CD4-positive, alpha-beta T cell (primary cell): Measurements from ENCODE around the gene SMARCD1. TPM values are rescaled to one million over a fixed set of nuclear protein-coding genes. Genes with fewer than 3 reads are reported as not detected.

ENCODE experiments used
- ATAC-seq: fragments of 200-7000 bp; cut with Tn5 transposase; one replicate; pipeline ENCODE4 v1.10.0; 2022; ENCODE audit warnings: mild to moderate bottlenecking; ENCODE audit not compliant: poor library complexity
- CTCF ChIA-PET: fragments of 350-600 bp; sonication (Branson Sonifier 250); formaldehyde crosslinking; loops from one replicate; lab custom pipeline; 2021; ENCODE audit warnings: antibody characterized with exemption, inconsistent platforms; lab: Charles Lee
- POLR2A ChIA-PET: fragments of 350-600 bp; sonication (Branson Sonifier 250); formaldehyde crosslinking; loops from one replicate; lab custom pipeline; 2021; ENCODE audit warnings: antibody characterized with exemption, inconsistent platforms; lab: Charles Lee
- DNase-seq, 14 experiments: peaks; one replicate each; pipeline ENCODE4 v3.0.0-alpha.2; 2013 to 2020; ENCODE audit warnings: mixed read lengths in 2 of 14
- H3K27ac ChIP-seq, 2 donors: one replicate each; pipeline versions ENCODE4 v1.5.1 to v1.7.0; 2013; ENCODE audit warnings: low read length in 2 of 2, low read depth in 1 of 2, mild to moderate bottlenecking in 1 of 2
- H3K27me3 ChIP-seq, 2 experiments: 1 replicate in 1 of 2; 2 replicates in 1 of 2; pipeline versions ENCODE4 v1.6.1 to v1.7.0; 2013; ENCODE audit warnings: low read length in 2 of 2, control low read depth in 1 of 2, mild to moderate bottlenecking in 1 of 2, moderate library complexity in 1 of 2; ENCODE audit not compliant: insufficient read depth in 2 of 2, control insufficient read depth in 1 of 2
- H3K36me3 ChIP-seq: one replicate; pipeline ENCODE4 v1.6.1; 2013; ENCODE audit warnings: low read length, control low read depth; ENCODE audit not compliant: insufficient read depth
- H3K4me1 ChIP-seq: one replicate; pipeline ENCODE4 v1.6.1; 2013; ENCODE audit warnings: low read length, control low read depth; ENCODE audit not compliant: insufficient read depth
- H3K4me3 ChIP-seq: one replicate; pipeline ENCODE4 v1.5.1; 2013; ENCODE audit warnings: mild to moderate bottlenecking, low read length, moderate library complexity
- H3K9me3 ChIP-seq, 2 experiments: 1 replicate in 1 of 2; 2 replicates in 1 of 2; pipeline versions ENCODE4 v1.6.1 to v1.7.0; 2013; ENCODE audit warnings: low read length in 2 of 2, mild to moderate bottlenecking in 2 of 2, control low read depth in 1 of 2, moderate library complexity in 1 of 2; ENCODE audit not compliant: control insufficient read depth in 1 of 2, insufficient read depth in 1 of 2
- H3K27ac Mint-ChIP-seq: one replicate; pipeline ENCODE4 v1.8.0; 2020; ENCODE audit warnings: mixed read lengths
- H3K27me3 Mint-ChIP-seq: one replicate; pipeline ENCODE4 v1.8.0; 2021; ENCODE audit warnings: mixed read lengths
- H3K36me3 Mint-ChIP-seq: one replicate; pipeline ENCODE4 v1.8.0; 2021; ENCODE audit warnings: low read depth, mixed read lengths
- H3K4me1 Mint-ChIP-seq: one replicate; pipeline ENCODE4 v1.8.0; 2021; ENCODE audit warnings: low read depth, mixed read lengths
- H3K4me3 Mint-ChIP-seq: one replicate; pipeline ENCODE4 v1.8.0; 2020; ENCODE audit warnings: mild to moderate bottlenecking, mixed read lengths
- H3K9me3 Mint-ChIP-seq: one replicate; pipeline ENCODE4 v1.8.0; 2020; ENCODE audit warnings: mixed read lengths
- CTCF ChIP-seq: fragments of 200-600 bp; IDR thresholded peaks from one replicate; pipeline ENCODE4 v1.8.0; 2022; ENCODE audit warnings: antibody characterized with exemption, mild to moderate bottlenecking
- intact Hi-C, 2 experiments: fragments of 100-400 bp; cut with DNase I in 1 of 2; cut with micrococcal nuclease in 1 of 2; formaldehyde crosslinking; loops; one replicate each; pipeline versions ENCODE4 v1.15.1 to v1.9.0; 2023 to 2025; cut with DNase I, micrococcal nuclease
- total RNA-seq, 174 experiments: library from RNA in 2 of 174; stranded (reverse) in 2 of 174; gene quantifications; one replicate each; pipeline ENCODE4 v1.2.3 and lab custom pipeline; 2021 to 2026

Gene SMARCD1
- total RNA-seq, 2 experiments from 2014 or later: 78.9 to 80.0 TPM

- no peak for TF ChIP-seq CTCF
- Histone ChIP-seq H3K4me3 (no peak overlapping the region), H3K27me3 (peaks cover 30 to 42% of the 10 kb centered on the region in 2 experiments), H3K4me1 (peaks cover 5% of the 10 kb centered on the region), H3K36me3 (no peaks in the 10 kb centered on the region), H3K27ac (no peak overlapping the region), H3K9me3 (peaks cover 0 to 3% of the 10 kb centered on the region in 2 experiments)
- Mint-ChIP-seq H3K4me3 (no peak overlapping the region), H3K27ac (no peak overlapping the region), H3K36me3 (no peaks in the 10 kb centered on the region), H3K27me3 (peaks cover 68% of the 10 kb centered on the region), H3K4me1 (peaks cover 1% of the 10 kb centered on the region), H3K9me3 (no peaks in the 10 kb centered on the region)
- intact Hi-C loops: no loop called here
- DNase-seq: peak in 1 of 14 experiments; percentile 31
- ChIA-PET POLR2A (no interaction called here), CTCF (interaction anchor here (0.6 kb wide), 1 partner anchor 751 kb away, joined by 3 read pairs; no protein-coding TSS in a partner anchor)
- ATAC-seq: no peak
These were observed 34.6 kb upstream of the SMARCD1 start for GRCh38 chr12:50050410-50051098.

GRCh38 chr12:50051101-50051806 lies 33.9 kb upstream of the SMARCD1 start:
- H3K4me3 Mint-ChIP-seq: no peak overlapping the region
- peaks cover 75% of the 10 kb centered on the region for H3K27me3 Mint-ChIP-seq

GRCh38 chr12:50052544-50052943 lies 32.6 kb upstream of the SMARCD1 start:
- intact Hi-C loops: no loop called here

More at GRCh38 chr12:50051101-50051806, 33.9 kb upstream of the SMARCD1 start:
- Histone ChIP-seq H3K9me3 (peaks cover 0 to 3% of the 10 kb centered on the region in 2 experiments), H3K27me3 (peaks cover 35 to 49% of the 10 kb centered on the region in 2 experiments), H3K4me3 (no peak overlapping the region), H3K4me1 (peaks cover 12% of the 10 kb centered on the region), H3K36me3 (no peaks in the 10 kb centered on the region), H3K27ac (no peak overlapping the region)
- POLR2A ChIA-PET: no interaction called here
- intact Hi-C loops: no loop called here
- Mint-ChIP-seq H3K4me1 (peaks cover 8% of the 10 kb centered on the region), H3K27ac (no peak overlapping the region), H3K9me3 (no peaks in the 10 kb centered on the region), H3K36me3 (no peaks in the 10 kb centered on the region)
- CTCF ChIA-PET: interaction anchor here (0.6 kb wide), 1 partner anchor 752 kb away, joined by 3 read pairs; no protein-coding TSS in a partner anchor
- no peak for TF ChIP-seq CTCF
- no peak for DNase-seq
- no peak for ATAC-seq

More at GRCh38 chr12:50052544-50052943, 32.6 kb upstream of the SMARCD1 start:
- peaks cover 43 to 60% of the 10 kb centered on the region in 2 experiments for H3K27me3 ChIP-seq
- H3K36me3 ChIP-seq: no peaks in the 10 kb centered on the region
- H3K9me3 Mint-ChIP-seq: no peaks in the 10 kb centered on the region
- no peak overlapping the region for H3K4me3 Mint-ChIP-seq
- DNase-seq: no peak
- ChIA-PET POLR2A (no interaction called here), CTCF (no interaction called here)
- H3K27ac ChIP-seq: no peak overlapping the region
- peaks cover 79% of the 10 kb centered on the region for H3K27me3 Mint-ChIP-seq
- peaks cover 19% of the 10 kb centered on the region for H3K4me1 Mint-ChIP-seq
- H3K9me3 ChIP-seq: peaks cover 0 to 3% of the 10 kb centered on the region in 2 experiments
- H3K36me3 Mint-ChIP-seq: no peaks in the 10 kb centered on the region
- no peak overlapping the region for H3K4me3 ChIP-seq
- no peak overlapping the region for H3K27ac Mint-ChIP-seq
- H3K4me1 ChIP-seq: peaks cover 22% of the 10 kb centered on the region
- no peak for ATAC-seq
- no peak for TF ChIP-seq CTCF
